NCI-H1048 (cell line): ENCODE measurements around the gene CHRNE.
"Not testable (repeated sequence)": the region's sequence is repeated elsewhere in the genome, so short reads cannot be mapped to it uniquely, and the experiment has no call there.

Experiments
- DNase-seq: peaks from one replicate; lab custom pipeline; 2025; lab: John Stamatoyannopoulos, UW

CHRNE gene

DNA sequence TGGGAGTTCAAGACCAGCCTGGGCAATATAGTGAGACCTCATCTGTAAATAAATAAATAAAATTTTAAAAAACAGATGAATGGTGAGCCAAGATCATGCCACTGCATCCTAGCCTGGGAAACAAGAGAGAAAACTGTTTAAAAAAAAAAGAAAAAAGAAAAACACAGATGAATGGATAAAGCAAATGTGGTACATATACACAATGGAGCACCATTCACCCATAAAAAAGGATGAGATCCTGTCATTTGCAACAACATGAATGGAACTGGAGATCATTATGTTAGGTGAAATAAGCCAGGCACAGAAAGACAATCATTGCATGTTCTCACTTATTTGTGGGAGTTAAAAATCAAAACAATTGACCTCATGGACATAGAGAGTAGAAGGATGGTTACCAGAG, 3.7 kb upstream of the CHRNE start:
- DNase-seq = not testable (repeated sequence)

DNA sequence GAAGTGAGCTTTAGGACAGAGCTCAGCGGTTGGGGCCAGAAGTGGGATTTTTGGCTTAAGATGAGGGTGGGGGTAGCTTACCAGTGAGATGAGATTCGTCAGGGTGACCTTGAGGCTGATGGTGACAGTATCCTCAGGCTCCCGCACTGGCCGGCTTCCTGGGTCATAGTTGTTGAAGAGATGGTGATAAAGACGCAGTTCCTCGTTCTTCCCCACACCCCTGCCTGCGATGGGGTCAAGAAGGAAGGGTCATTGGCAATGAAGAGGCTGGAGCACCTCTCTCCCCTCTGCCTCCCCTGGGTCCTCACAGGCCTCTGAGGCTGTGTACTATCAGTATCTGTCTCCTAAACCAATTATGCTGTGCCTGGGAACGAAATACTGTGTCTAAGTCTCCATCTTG, 358 bp downstream of the CHRNE start:
- DNase-seq = no peak

DNA sequence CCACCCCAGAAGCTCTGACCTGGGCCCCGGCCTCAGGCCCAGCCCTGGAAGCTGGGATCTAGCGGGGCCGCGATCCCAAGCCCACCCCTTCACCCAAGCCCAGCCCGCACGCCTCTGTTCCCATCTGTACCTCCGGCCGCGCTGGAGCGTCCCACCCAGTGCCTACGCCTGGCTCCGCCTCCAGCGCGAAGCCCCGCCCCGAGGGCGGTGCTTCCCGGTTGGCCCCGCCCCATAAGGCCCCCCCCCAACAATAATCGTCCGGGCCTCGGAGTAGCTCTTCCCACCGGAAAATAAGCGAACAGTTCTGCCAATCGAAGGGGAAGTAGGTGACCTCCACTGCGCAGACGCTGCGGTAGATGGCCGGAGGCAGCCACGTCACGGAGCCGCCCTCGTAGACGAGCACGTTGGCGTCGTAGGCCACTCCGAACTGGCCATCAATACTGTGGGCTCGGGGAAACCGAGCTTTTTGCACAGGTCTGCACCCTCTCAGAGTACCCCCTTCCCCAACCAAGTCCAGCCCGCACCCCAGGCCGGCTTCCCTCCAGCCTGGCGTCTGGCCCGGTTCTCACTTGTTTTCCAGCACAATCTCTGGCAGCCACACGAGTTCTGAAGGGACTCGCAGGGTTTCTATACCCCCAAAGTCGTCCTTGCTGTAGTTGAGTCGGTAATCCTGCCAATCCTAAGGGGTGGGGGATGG, 1.1 kb downstream of the CHRNE start:
- DNase-seq = no peak

DNA sequence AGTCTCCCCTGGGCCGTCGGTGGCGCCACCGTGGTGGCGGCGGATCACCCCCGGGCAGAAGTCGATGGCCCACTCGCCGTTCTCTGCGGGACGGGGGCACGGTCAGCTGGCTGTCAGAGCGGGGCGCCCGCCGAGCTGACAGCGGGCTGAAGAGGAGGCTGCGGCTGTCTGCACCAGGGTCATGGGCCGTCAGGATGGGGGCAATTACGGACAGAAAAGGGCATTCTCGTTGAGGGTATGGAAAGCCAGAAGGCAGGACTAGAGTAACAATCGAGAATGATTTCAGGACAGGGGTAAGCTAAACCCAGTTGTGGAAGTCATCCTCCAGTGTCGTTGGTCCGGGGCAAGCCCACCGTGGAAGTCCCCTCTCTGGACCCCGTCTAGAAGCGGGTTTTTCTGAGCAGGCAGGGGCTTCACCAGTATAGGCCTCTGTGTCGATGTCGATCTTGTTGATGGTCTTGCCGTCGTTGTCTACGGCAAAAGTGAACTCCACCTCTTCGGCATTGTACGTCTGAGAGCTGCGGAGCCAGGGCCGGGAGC, 1.7 kb downstream of the CHRNE start:
- DNase-seq = no peak

DNA sequence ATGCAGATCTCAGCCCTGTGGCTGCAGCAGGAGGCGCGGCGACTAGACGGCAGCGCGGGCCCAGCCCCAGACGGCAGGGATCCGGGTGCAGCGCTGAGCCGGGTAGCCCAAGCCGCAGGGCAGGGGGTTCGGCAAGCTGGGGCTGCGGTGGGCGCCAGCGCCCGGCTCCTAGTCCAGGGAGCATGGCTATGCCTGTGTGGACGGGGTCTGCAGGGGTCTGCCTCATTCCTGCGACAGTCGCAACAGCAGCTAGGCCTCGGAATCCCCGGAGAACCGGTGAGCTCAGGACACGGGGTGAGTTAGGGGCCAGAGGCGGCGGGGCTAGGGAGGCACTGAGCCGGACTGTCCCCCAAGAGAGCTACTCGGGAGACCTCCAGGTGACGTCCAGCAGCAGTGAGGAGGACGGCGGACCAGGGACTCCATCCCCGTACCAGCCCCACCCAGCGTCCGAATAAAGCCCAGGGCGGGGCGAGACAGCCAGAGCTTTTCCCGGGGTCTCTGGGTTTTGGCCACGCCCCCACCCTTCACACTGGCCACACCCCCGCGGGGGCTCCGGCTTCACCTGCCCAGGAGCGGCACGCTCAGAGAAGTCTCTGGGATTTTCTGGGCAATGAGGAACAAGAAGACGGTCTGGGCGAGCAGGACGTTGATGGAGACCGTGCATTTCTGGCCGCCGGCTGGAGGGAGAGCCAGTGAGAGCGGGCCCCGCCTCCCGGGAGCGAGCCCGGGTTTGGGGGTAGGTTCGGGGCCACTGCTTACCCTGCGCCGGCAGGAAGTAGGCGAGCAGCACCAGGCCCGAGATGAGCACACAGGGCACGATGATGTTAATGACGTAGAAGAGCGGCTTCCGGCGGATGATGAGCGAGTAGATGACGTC, 2.4 kb downstream of the CHRNE start:
- DNase-seq = no peak

DNA sequence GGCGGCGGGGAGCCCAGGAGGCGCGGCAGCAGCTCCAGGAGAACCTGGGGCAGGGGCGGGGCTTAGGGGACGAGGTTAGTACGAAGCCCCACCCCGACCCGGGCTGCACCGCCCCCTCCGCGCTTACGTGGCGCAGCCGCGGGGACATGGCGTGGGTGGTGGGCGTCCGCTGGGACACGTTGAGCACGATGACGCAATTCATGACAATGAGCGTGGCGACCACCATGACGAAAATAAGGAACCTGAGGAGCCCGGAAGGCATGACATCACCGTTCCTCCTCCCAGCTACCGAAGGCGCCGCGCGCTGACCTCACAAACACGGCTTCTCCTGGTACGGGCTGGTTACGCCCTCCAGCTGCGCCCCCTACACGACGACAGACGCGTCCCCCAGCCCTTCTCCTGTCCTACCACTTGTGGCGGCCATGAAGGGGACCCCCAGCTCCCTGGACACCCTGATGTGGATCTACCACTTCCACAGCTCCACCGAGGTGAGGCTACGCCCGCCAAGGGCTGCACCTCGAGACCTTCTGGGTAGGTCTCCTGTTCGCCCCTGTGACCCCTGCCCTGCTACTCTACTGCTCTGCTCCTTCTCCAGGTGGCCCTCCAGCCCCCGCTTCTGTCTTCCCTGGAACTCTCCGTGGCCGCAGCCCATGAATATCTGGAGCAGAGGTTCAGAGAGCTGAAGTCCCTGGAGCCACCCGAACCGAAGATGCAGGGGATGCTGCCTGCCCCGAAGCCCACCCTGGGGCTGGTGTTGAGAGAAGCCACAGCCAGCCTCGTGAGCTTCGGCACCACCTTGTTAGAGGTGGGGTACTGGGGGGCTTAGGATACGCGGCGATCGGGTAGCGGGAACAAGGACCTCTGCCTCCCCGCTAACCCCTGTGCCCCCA, 3.3 kb downstream of the CHRNE start, which contains the start of gene C17orf107:
Gene C17orf107, plus strand, starts transcription at position 196 of the 890 bp plus-strand sequence. Its CDS starts 227 bp downstream, at position 423.
- no peak for DNase-seq

DNA sequence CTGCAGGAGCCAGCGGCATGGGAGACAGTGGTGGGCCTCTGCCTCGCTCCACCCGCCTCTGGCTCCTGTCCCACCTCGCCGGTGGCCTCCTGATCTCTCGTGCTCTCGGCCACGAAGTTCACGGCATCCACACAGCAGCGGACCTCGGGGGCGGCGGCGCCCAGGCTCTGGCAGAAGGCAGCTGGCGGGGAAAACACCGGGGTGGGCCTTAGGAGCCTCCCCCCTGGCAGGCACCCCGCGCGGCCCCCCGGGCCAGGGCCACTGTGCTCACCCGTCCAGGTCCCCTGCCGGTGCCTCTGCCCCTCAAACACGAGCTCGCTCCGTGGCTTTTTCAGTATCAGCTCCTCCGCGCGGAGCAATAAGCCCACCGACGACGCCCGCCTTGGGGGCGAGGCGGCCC, 4.0 kb downstream of the CHRNE start:
- DNase-seq = no peak

DNA sequence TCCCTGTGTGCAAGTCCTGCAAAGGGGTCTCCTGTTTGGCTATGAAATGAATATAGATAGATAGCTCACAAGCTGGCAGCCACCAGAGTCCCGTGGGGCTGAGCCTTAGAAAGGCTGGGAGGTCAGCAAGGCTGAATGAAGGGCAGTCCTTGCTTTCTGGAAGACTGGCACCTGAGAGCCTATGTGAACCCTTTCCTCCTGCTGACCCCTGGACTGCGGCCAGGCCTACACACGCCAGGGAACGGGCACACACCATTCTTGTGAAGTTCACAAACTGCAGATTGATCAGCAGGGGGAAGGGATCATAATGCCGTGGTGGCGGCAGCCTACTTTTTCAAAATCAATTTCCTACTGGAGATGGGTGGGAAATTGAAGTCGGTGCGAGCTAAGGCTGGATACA, 4.5 kb downstream of the CHRNE start:
- DNase-seq = no peak

DNA sequence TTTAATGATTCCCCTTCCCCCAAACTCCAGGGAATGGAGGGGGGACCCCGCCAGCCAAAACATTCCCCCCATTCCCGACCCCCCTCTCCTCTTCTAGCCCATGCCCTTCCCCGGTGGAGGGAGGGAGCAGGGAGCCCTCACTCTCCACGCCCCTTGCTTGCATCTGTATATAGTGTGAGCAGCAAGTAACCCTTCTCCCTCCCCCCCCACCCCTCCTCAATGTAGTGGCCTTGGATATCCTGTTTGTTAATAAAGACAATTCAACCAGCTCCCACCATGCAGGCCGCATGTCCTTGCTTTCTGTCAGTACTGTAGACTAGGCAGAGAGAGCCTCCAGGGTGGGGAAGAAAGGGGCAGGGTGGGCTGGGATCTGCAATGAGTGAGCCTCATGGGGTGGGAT, 5.1 kb downstream of the CHRNE start:
- no peak for DNase-seq

DNA sequence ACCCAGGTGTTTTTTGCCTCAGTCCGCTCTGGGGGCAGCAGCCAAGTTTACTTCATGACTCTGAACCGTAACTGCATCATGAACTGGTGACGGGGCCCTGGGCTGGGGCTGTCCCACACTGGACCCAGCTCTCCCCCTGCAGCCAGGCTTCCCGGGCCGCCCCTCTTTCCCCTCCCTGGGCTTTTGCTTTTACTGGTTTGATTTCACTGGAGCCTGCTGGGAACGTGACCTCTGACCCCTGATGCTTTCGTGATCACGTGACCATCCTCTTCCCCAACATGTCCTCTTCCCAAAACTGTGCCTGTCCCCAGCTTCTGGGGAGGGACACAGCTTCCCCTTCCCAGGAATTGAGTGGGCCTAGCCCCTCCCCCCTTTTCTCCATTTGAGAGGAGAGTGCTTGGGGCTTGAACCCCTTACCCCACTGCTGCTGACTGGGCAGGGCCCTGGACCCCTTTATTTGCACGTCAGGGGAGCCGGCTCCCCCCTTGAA, 5.7 kb downstream of the CHRNE start:
- no peak for DNase-seq

DNA sequence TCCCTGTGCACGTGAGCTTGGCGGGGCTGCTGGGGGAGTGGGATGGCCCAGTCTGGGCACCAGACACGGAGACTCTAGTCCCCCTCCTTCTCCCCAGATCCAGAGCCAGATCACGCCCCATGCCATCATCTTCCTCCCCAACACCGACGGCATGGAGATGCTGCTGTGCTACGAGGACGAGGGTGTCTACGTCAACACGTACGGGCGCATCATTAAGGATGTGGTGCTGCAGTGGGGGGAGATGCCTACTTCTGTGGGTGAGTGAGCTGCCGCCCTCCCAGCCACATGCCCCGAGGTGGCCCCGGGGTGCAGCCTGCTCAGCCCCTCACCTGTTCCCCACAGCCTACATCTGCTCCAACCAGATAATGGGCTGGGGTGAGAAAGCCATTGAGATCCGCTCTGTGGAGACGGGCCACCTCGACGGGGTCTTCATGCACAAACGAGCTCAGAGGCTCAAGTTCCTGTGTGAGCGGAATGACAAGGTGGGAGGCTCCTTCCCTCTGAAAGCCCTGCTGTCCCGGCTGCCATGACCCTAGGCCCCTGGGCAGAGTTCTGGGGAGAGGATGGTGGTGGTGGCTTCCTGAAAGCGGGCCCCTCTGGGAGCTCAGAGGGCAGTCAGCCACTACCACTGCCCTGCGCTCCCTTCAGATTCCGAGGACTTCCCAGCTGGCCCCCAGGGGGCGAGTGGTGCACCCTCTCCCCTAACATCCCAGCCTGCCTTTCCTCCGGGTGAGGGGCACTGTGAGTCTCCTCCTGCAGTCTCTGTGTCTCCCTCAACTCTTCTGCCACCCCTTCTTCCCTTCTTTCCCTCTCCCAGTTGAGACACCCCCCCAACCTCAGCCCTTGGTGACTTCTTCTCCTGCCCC, 6.3 kb downstream of the CHRNE start:
- no peak for DNase-seq

DNA sequence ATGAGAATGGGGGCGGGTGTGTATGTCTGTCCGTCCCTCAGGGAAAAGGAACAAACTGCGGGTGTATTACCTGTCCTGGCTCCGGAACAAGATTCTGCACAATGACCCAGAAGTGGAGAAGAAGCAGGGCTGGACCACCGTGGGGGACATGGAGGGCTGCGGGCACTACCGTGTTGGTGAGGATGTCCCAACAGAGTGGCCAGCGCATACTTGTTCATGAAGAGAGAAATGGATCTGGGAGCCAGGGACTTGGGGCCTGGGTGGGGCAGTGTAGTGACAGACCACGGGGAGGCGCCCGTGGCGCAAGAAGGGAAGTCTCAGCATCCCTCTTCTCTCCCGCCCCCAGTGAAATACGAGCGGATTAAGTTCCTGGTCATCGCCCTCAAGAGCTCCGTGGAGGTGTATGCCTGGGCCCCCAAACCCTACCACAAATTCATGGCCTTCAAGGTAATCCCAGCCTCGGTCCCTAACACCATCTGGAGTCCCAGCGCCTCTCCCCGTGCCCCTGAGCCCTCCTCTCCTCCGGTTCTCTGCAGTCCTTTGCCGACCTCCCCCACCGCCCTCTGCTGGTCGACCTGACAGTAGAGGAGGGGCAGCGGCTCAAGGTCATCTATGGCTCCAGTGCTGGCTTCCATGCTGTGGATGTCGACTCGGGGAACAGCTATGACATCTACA, 7.1 kb downstream of the CHRNE start:
- DNase-seq = no peak

DNA sequence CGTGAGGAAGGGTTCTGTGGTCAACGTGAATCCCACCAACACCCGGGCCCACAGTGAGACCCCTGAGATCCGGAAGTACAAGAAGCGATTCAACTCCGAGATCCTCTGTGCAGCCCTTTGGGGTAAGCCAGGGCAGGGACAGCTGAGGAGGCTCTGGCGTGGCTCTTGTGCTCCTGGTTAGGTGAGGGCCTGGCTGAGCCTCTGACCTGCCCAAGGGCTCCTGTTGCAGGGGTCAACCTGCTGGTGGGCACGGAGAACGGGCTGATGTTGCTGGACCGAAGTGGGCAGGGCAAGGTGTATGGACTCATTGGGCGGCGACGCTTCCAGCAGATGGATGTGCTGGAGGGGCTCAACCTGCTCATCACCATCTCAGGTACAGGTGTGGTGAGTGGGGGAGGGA, 7.8 kb downstream of the CHRNE start:
- no peak for DNase-seq

DNA sequence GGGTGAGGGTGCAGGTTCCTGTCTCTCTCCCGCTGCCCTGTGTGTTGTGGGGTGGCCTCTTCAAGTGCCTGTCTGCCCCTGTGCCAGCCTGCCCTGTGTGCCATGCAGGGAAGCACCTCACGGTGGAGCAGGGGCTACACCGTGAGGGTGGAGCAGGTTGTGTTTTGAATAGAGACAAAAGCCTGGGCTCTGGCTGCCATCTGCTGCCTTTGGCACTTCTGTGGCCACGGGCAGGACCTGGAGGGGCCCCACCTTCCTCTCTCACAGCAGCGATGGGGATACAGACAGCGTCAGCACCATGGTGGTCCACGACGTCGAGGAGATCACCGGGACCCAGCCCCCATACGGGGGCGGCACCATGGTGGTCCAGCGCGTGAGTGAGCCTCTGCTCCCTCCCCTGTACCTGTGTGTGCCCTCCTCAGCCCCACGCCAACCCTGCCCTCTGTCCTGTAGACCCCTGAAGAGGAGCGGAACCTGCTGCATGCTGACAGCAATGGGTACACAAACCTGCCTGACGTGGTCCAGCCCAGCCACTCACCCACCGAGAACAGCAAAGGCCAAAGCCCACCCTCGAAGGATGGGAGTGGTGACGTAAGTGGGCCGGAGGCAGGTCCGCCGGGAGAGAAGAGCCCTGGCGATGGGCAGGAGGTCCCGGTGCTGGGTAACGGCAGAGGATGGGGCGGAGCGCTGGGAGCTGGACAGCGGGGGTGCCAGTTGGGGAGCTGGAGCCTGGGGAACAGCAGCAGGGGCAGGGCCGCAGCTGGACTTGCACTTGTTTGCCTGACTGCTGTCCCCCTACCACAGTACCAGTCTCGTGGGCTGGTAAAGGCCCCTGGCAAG, 9.0 kb downstream of the CHRNE start:
- no peak for DNase-seq

DNA sequence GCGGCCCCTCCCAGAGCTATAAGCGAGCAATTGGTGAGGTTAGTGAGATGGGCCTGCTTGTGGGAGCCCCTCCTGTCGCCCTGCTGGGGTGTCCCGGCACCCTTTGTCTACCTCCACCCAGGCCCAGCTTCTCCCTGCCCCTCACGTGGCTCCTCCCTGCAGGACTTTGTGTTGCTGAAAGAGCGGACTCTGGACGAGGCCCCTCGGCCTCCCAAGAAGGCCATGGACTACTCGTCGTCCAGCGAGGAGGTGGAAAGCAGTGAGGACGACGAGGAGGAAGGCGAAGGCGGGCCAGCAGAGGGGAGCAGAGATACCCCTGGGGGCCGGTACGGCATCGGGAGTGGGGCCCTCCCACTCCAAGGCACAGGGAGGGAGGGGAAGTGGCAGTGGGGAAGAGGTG, 9.6 kb downstream of the CHRNE start:
- no peak for DNase-seq

DNA sequence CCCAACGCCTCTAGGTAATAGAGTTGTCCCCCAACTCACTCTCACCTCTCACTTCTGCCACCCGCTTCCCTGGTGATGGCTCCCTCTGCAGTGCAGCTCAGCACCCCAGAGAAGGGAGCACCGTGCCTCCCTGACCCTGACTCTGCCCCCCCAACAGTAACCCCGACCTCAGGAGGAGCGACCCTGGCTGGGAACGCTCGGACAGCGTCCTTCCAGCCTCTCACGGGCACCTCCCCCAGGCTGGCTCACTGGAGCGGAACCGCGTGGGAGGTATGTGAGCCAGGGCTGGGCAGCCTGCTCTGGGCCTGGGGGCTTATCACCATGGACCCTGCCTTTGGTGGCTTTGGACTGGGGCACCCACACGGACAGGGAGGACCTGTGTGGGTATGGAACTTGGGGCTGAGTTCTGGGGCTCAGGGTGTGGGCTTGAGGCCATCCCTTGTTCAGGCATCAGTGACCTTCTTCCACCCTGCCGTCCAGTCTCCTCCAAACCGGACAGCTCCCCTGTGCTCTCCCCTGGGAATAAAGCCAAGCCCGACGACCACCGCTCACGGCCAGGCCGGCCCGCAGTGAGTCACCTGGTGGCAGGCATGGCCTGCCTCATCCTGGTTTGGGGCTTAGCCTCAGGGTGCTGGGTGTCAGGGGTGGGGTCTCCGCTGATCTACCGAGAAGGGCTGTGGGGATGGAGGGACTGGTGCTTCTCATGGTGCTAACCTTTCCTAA, 10.2 kb downstream of the CHRNE start:
- no peak for DNase-seq

DNA sequence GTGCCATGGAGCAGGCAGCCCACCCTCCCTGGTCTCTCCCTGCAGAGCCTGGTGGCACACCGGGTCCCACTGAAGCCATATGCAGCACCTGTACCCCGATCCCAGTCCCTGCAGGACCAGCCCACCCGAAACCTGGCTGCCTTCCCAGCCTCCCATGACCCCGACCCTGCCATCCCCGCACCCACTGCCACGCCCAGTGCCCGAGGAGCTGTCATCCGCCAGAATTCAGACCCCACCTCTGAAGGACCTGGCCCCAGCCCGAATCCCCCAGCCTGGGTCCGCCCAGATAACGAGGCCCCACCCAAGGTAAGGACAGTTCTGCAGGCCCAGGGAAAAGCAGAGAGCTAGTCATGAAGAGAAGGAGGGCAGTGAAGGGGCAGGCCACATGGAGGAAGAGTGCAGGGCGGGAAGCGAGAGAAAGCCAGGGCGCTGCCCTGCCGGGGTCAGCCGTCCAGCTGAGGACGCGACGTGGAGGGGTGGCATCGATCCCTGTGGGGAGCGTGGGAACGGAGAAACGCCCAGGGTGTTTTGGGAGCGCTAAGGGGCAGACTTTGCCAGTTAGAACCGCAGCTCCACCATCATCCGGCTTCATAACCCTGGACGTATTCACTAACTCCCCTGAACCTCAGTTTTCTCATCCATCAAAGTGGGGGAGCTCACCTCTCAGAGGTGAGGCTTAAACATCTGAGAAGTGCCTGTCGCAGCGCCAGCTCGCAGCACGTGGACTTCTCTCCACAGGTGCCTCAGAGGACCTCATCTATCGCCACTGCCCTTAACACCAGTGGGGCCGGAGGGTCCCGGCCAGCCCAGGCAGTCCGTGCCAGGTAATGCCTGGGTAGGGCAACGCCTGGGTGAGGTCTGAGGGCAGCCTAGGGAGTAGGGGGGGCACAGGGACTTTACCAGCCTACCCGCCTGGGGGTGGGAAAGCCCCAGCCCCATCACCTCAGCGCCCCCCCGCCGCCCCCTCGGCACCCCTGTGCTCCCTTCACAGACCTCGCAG, 11.2 kb downstream of the CHRNE start:
- no peak for DNase-seq
